Activated CD4-positive, CD25-positive, alpha-beta regulatory T cell treated with anti-CD3 and anti-CD28 coated beads, Interleukin-2, amount 50 U/mL, for 16 hours (primary cell): ENCODE data around the gene CCL14.

Experiments
- DNase-seq: peaks from one replicate; pipeline ENCODE4 v3.0.0-alpha.2; 2020; ENCODE audit warnings: low read depth, low spot score

CCL14 gene

GRCh38 chr17:35991075-35991474 is 4.5 kb upstream of the CCL14 start:
- no peak for DNase-seq

GRCh38 chr17:35988164-35988563 is 1.6 kb upstream of the CCL14 start:
- no peak for DNase-seq

GRCh38 chr17:35984140-35984539 is 2.4 kb downstream of the CCL14 start:
- DNase-seq: no peak

GRCh38 chr17:35982409-35983191 is 3.9 kb downstream of the CCL14 start:
- DNase-seq: no peak

GRCh38 chr17:35981908-35982330 is 4.6 kb downstream of the CCL14 start:
- no peak for DNase-seq

- DNase-seq: no peak
Measured at GRCh38 chr17:35981246-35981645, 5.3 kb downstream of the CCL14 start, which contains the start of gene CCL16. CCL16 (minus strand) TSS chr17:35981497; CDS start chr17:35981420, 77 bp downstream.

- no peak for DNase-seq
Measured at GRCh38 chr17:35978346-35978745, 8.2 kb downstream of the CCL14 start.

- DNase-seq: no peak
Measured at GRCh38 chr17:35977509-35977908, 9.0 kb downstream of the CCL14 start.

GRCh38 chr17:35973333-35974260 is 12.9 kb downstream of the CCL14 start:
- DNase-seq: no peak

GRCh38 chr17:35972945-35973332 is 13.6 kb downstream of the CCL14 start:
- no peak for DNase-seq

- no peak for DNase-seq
Measured at GRCh38 chr17:35972535-35972934, 14.0 kb downstream of the CCL14 start.

GRCh38 chr17:35972066-35972465 is 14.5 kb downstream of the CCL14 start:
- DNase-seq: no peak

- peak; percentile 54 for DNase-seq
Measured at GRCh38 chr17:35969558-35970380, 16.8 kb downstream of the CCL14 start.

GRCh38 chr17:35968520-35969054 is 17.9 kb downstream of the CCL14 start:
- DNase-seq: no peak

- no peak for DNase-seq
Measured at GRCh38 chr17:35965272-35965671, 21.3 kb downstream of the CCL14 start.

- DNase-seq: no peak
Measured at GRCh38 chr17:35963663-35964062, 22.9 kb downstream of the CCL14 start.

GRCh38 chr17:35953720-35954119 is 32.8 kb downstream of the CCL14 start:
- DNase-seq: no peak

- no peak for DNase-seq
Measured at GRCh38 chr17:35949401-35949800, 37.1 kb downstream of the CCL14 start.

GRCh38 chr17:35948092-35948491 is 38.4 kb downstream of the CCL14 start:
- no peak for DNase-seq

- no peak for DNase-seq
Measured at GRCh38 chr17:35947156-35947585, 39.4 kb downstream of the CCL14 start.

GRCh38 chr17:35944151-35944550 is 42.4 kb downstream of the CCL14 start:
- DNase-seq: no peak
